HepG2 (cell line): ENCODE data around the gene MEX3A. TPM values are rescaled to one million over a fixed set of nuclear protein-coding genes. Genes with fewer than 3 reads are reported as not detected.
A peak's percentile ranks its signal among the peaks of the same experiment; 100 is the strongest.

Source experiments
- AGO2 ChIP-seq: fragments of 200-400 bp; formaldehyde crosslinking; optimal IDR thresholded peaks from 2 replicates; pipeline ENCODE3; 2017; ENCODE audit warnings: mild to moderate bottlenecking, low read depth, low read length, moderate library complexity
- CHD4 ChIP-seq: fragments of 200-600 bp; sonication (generic); IDR thresholded peaks from 2 replicates; pipeline ENCODE4 v1.7.0; 2017; ENCODE audit warnings: mild to moderate bottlenecking, low read length, borderline replicate concordance
- GTF2F1 ChIP-seq: fragments of 150-350 bp; IDR thresholded peaks from 2 replicates; pipeline ENCODE4 v1.6.1; 2014; ENCODE audit warnings: low read length
- MEIS2 ChIP-seq: sonication (generic); formaldehyde crosslinking; IDR thresholded peaks from 2 replicates; pipeline ENCODE4 v1.9.0; 2021; ENCODE audit warnings: mild to moderate bottlenecking, missing genetic modification reagents
- MIER2 ChIP-seq: IDR thresholded peaks from 2 replicates; pipeline ENCODE4 v1.6.1; 2016; ENCODE audit warnings: missing biosample characterization, missing genetic modification reagents
- MTA1 ChIP-seq: sonication (generic); formaldehyde crosslinking; IDR thresholded peaks from 2 replicates; pipeline ENCODE4 v1.4.0; 2020; ENCODE audit warnings: missing genetic modification reagents, mild to moderate bottlenecking, borderline replicate concordance
- U2AF1 ChIP-seq: fragments of 200-400 bp; formaldehyde crosslinking; optimal IDR thresholded peaks from 2 replicates; pipeline ENCODE3; 2017; ENCODE audit warnings: mild to moderate bottlenecking, low read depth, low read length
- ZNF24 ChIP-seq: fragments of 450-650 bp; IDR thresholded peaks from 2 replicates; pipeline ENCODE4 v1.6.1; 2017; ENCODE audit warnings: antibody characterized with exemption, mild to moderate bottlenecking
- ZNF713 ChIP-seq: sonication (generic); formaldehyde crosslinking; IDR thresholded peaks from 2 replicates; pipeline ENCODE4 v1.4.0; 2020; ENCODE audit warnings: mild to moderate bottlenecking, missing genetic modification reagents
- polyA plus RNA-seq, 8 experiments: library from polyadenylated mRNA; depleted of rRNA in 3 of 8; stranded (reverse) in 7 of 8; unstranded in 1 of 8; fragments of >200 nt; fragmentation: Illumina TruSeq in 4 of 8; extraction: Trizol in 4 of 8; gene quantifications; 2 replicates each; pipeline versions ENCODE4 v1.2.1 to v1.2.3, GENCODE V29; 2011 to 2016; ENCODE audit warnings: low read depth in 4 of 8, missing spikeins in 1 of 8, mixed read lengths in 1 of 8; ENCODE audit not compliant: insufficient read depth in 1 of 8
- total RNA-seq, 5 experiments: library from RNA; depleted of rRNA; stranded (reverse); fragments of >200 nt; fragmentation: Illumina TruSeq; extraction: Trizol; gene quantifications; 2 replicates each; pipeline ENCODE4 v1.2.3, GENCODE V29; 2016; ENCODE audit warnings: low read depth in 1 of 5
- TF ChIP-seq, protein P1 (sequence below): sonication (generic); formaldehyde crosslinking; IDR thresholded peaks from 2 replicates; pipeline ENCODE4 v1.5.0; 2020; ENCODE audit warnings: missing genetic modification reagents
- TF ChIP-seq, protein P2 (sequence below): sonication (generic); formaldehyde crosslinking; IDR thresholded peaks from 2 replicates; pipeline ENCODE4 v1.4.0; 2020; ENCODE audit warnings: mild to moderate bottlenecking, missing genetic modification reagents
- TF ChIP-seq, protein P3 (sequence below): sonication (generic); formaldehyde crosslinking; IDR thresholded peaks from 2 replicates; pipeline ENCODE4 v1.4.0; 2020; ENCODE audit warnings: missing genetic modification reagents, mild to moderate bottlenecking, borderline replicate concordance
- TF ChIP-seq, protein P4 (sequence below): IDR thresholded peaks from 2 replicates; pipeline ENCODE4 v1.6.1; 2016; ENCODE audit warnings: mild to moderate bottlenecking
- TF ChIP-seq, protein P5 (sequence below): IDR thresholded peaks from 2 replicates; pipeline ENCODE4 v1.6.1; 2016; ENCODE audit warnings: control low read depth

MEX3A gene
- total and polyA plus RNA-seq, 2 of the 13 experiments (the other 11 are each of a cell fraction or from before 2014, with no cell fraction given), result 7.6 to 9.1 TPM

DNA sequence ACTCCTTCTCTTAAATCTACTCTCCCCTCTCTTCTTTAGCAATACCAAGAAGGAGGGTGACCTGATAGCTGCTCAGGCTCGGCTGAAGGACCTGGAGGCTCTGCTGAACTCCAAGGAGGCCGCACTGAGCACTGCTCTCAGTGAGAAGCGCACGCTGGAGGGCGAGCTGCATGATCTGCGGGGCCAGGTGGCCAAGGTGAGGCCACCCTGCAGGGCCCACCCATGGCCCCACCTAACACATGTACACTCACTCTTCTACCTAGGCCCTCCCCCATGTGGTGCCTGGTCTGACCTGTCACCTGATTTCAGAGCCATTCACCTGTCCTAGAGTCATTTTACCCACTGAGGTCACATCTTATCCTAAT, 48.3 kb upstream of the MEX3A start (continued):
- TF ChIP-seq, protein P1, sequence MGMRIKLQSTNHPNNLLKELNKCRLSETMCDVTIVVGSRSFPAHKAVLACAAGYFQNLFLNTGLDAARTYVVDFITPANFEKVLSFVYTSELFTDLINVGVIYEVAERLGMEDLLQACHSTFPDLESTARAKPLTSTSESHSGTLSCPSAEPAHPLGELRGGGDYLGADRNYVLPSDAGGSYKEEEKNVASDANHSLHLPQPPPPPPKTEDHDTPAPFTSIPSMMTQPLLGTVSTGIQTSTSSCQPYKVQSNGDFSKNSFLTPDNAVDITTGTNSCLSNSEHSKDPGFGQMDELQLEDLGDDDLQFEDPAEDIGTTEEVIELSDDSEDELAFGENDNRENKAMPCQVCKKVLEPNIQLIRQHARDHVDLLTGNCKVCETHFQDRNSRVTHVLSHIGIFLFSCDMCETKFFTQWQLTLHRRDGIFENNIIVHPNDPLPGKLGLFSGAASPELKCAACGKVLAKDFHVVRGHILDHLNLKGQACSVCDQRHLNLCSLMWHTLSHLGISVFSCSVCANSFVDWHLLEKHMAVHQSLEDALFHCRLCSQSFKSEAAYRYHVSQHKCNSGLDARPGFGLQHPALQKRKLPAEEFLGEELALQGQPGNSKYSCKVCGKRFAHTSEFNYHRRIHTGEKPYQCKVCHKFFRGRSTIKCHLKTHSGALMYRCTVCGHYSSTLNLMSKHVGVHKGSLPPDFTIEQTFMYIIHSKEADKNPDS, result 0 out of 2 replicates have a peak, but pooled peaks have one; percentile 2
- peak; percentile 19; the same call in 1 of the 2 replicates for TF ChIP-seq CHD4
- TF ChIP-seq, protein P2, sequence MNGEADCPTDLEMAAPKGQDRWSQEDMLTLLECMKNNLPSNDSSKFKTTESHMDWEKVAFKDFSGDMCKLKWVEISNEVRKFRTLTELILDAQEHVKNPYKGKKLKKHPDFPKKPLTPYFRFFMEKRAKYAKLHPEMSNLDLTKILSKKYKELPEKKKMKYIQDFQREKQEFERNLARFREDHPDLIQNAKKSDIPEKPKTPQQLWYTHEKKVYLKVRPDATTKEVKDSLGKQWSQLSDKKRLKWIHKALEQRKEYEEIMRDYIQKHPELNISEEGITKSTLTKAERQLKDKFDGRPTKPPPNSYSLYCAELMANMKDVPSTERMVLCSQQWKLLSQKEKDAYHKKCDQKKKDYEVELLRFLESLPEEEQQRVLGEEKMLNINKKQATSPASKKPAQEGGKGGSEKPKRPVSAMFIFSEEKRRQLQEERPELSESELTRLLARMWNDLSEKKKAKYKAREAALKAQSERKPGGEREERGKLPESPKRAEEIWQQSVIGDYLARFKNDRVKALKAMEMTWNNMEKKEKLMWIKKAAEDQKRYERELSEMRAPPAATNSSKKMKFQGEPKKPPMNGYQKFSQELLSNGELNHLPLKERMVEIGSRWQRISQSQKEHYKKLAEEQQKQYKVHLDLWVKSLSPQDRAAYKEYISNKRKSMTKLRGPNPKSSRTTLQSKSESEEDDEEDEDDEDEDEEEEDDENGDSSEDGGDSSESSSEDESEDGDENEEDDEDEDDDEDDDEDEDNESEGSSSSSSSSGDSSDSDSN (CRISPR knock-in tag), result no peak
- 0 out of 2 replicates have a peak, but pooled peaks have one; percentile 22 for TF ChIP-seq MTA1 (CRISPR knock-in tag)
- peak; percentile 26 for TF ChIP-seq AGO2
- TF ChIP-seq, protein P3, sequence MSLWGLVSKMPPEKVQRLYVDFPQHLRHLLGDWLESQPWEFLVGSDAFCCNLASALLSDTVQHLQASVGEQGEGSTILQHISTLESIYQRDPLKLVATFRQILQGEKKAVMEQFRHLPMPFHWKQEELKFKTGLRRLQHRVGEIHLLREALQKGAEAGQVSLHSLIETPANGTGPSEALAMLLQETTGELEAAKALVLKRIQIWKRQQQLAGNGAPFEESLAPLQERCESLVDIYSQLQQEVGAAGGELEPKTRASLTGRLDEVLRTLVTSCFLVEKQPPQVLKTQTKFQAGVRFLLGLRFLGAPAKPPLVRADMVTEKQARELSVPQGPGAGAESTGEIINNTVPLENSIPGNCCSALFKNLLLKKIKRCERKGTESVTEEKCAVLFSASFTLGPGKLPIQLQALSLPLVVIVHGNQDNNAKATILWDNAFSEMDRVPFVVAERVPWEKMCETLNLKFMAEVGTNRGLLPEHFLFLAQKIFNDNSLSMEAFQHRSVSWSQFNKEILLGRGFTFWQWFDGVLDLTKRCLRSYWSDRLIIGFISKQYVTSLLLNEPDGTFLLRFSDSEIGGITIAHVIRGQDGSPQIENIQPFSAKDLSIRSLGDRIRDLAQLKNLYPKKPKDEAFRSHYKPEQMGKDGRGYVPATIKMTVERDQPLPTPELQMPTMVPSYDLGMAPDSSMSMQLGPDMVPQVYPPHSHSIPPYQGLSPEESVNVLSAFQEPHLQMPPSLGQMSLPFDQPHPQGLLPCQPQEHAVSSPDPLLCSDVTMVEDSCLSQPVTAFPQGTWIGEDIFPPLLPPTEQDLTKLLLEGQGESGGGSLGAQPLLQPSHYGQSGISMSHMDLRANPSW (CRISPR knock-in tag), result 0 out of 2 replicates have a peak, but pooled peaks have one; percentile 51
- no peak for TF ChIP-seq ZNF24
- no peak for TF ChIP-seq GTF2F1
- TF ChIP-seq MIER2 (CRISPR knock-in tag), result no peak
- TF ChIP-seq ZNF713, result no peak
- TF ChIP-seq, protein P4, sequence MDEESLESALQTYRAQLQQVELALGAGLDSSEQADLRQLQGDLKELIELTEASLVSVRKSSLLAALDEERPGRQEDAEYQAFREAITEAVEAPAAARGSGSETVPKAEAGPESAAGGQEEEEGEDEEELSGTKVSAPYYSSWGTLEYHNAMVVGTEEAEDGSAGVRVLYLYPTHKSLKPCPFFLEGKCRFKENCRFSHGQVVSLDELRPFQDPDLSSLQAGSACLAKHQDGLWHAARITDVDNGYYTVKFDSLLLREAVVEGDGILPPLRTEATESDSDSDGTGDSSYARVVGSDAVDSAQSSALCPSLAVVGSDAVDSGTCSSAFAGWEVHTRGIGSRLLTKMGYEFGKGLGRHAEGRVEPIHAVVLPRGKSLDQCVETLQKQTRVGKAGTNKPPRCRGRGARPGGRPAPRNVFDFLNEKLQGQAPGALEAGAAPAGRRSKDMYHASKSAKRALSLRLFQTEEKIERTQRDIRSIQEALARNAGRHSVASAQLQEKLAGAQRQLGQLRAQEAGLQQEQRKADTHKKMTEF (CRISPR knock-in tag), result peak; percentile 5; the same call in 1 of the 2 replicates
- TF ChIP-seq U2AF1, result no peak
- TF ChIP-seq, protein P5, sequence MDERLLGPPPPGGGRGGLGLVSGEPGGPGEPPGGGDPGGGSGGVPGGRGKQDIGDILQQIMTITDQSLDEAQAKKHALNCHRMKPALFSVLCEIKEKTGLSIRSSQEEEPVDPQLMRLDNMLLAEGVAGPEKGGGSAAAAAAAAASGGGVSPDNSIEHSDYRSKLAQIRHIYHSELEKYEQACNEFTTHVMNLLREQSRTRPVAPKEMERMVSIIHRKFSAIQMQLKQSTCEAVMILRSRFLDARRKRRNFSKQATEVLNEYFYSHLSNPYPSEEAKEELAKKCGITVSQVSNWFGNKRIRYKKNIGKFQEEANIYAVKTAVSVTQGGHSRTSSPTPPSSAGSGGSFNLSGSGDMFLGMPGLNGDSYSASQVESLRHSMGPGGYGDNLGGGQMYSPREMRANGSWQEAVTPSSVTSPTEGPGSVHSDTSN (CRISPR knock-in tag), result no peak
- no peak for TF ChIP-seq MEIS2 (CRISPR knock-in tag)
